Activated B cell treated with CpG ODN at 0.5 μM for 24 hours (primary cell): ENCODE data around the gene CAMKK1. TPM values are rescaled to one million over a fixed set of nuclear protein-coding genes. Genes with fewer than 3 reads are reported as not detected.

Experiments
- ATAC-seq: fragments of 200-7000 bp; cut with Tn5 transposase; one replicate; pipeline ENCODE4 v1.10.0; 2021; ENCODE audit warnings: low read depth, mild to moderate bottlenecking, moderate library complexity
- CTCF ChIA-PET: fragments of 350-600 bp; sonication (Branson Sonifier 250); formaldehyde crosslinking; loops from one replicate; lab custom pipeline; 2021; ENCODE audit warnings: antibody characterized with exemption; lab: Charles Lee
- POLR2A ChIA-PET: fragments of 350-600 bp; sonication (Branson Sonifier 250); formaldehyde crosslinking; loops from one replicate; lab custom pipeline; 2021; ENCODE audit warnings: antibody characterized with exemption; lab: Charles Lee
- DNase-seq: peaks from one replicate; pipeline ENCODE4 v3.0.0; 2022
- H3K27ac Mint-ChIP-seq: one replicate; pipeline ENCODE4 v1.8.0; 2020; ENCODE audit warnings: mixed read lengths
- H3K27me3 Mint-ChIP-seq: one replicate; pipeline ENCODE4 v1.8.0; 2021; ENCODE audit warnings: mixed read lengths
- H3K36me3 Mint-ChIP-seq: one replicate; pipeline ENCODE4 v1.8.0; 2021; ENCODE audit warnings: low read depth, mixed read lengths
- H3K4me1 Mint-ChIP-seq: one replicate; pipeline ENCODE4 v1.8.0; 2021; ENCODE audit warnings: mixed read lengths
- H3K4me3 Mint-ChIP-seq: one replicate; pipeline ENCODE4 v1.8.0; 2020; ENCODE audit warnings: mild to moderate bottlenecking, mixed read lengths
- H3K9me3 Mint-ChIP-seq: one replicate; pipeline ENCODE4 v1.8.0; 2020; ENCODE audit warnings: mixed read lengths
- intact Hi-C: fragments of 100-400 bp; cut with micrococcal nuclease; formaldehyde crosslinking; loops from one replicate; pipeline ENCODE4 v1.15.1; 2024
- total RNA-seq: library from RNA; stranded (reverse); gene quantifications from 2 replicates; pipeline ENCODE4 v1.2.3, GENCODE V29; 2022
- TF ChIP-seq, protein P1 (sequence below): fragments of 200-600 bp; IDR thresholded peaks from one replicate; pipeline ENCODE4 v1.8.0; 2022; ENCODE audit warnings: antibody characterized with exemption, mild to moderate bottlenecking

The CAMKK1 gene
- total RNA-seq, 1 donor from 2014 or later: 6.1 TPM

DNA sequence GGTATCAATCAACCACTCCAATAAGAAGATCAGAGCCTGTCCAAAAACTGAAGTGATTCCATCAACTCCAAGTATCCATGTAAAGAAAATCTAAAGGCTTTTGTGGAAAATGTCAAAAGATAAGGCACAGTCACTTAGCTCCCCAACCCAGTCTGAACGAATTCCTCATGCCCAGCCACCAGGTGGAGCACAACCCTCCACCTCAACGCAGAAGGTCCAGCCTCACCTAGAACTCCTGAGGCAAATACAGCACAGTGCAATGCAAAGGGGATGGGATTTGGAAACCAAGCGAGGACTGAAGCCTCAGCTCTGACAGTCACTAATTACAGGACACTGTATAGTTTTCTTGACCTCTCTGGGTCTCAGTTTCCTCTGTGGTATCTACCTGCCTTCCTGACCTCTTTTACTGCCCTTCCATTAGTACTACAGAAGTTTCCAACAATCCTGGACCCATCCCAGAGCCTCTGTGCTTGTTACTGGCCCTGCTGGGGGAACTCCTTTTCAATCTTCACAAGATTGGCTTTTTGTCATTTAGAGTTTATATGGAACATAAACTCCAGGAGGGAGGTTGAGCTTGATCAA, 48.8 kb downstream of the CAMKK1 start:
- Mint-ChIP-seq H3K27ac (no peak overlapping the region), H3K4me3 (peak overlapping the region; percentile 92), H3K27me3 (no peaks in the 10 kb centered on the region), H3K9me3 (no peaks in the 10 kb centered on the region), H3K4me1 (peaks cover 25% of the 10 kb centered on the region), H3K36me3 (peaks cover 48% of the 10 kb centered on the region)
- CTCF ChIA-PET: interaction anchor here (0.6 to 5.3 kb wide), 20 partner anchors 8 to 233 kb away, joined by 3 to 35 read pairs (median 3); partner anchors contain the start of genes CTNS, P2RX1 and SHPK
- TF ChIP-seq, protein P1, sequence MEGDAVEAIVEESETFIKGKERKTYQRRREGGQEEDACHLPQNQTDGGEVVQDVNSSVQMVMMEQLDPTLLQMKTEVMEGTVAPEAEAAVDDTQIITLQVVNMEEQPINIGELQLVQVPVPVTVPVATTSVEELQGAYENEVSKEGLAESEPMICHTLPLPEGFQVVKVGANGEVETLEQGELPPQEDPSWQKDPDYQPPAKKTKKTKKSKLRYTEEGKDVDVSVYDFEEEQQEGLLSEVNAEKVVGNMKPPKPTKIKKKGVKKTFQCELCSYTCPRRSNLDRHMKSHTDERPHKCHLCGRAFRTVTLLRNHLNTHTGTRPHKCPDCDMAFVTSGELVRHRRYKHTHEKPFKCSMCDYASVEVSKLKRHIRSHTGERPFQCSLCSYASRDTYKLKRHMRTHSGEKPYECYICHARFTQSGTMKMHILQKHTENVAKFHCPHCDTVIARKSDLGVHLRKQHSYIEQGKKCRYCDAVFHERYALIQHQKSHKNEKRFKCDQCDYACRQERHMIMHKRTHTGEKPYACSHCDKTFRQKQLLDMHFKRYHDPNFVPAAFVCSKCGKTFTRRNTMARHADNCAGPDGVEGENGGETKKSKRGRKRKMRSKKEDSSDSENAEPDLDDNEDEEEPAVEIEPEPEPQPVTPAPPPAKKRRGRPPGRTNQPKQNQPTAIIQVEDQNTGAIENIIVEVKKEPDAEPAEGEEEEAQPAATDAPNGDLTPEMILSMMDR: peak; percentile 23
- ATAC-seq (no peak), DNase-seq (no peak)
- intact Hi-C loops: loop anchor here (1.0 to 2.0 kb wide), 2 partner anchors 63 to 230 kb away; no protein-coding TSS in a partner anchor
- POLR2A ChIA-PET: interaction anchor here (0.6 to 1.2 kb wide), 5 partner anchors 103 to 231 kb away, joined by 3 to 12 read pairs (median 3); no protein-coding TSS in a partner anchor

DNA sequence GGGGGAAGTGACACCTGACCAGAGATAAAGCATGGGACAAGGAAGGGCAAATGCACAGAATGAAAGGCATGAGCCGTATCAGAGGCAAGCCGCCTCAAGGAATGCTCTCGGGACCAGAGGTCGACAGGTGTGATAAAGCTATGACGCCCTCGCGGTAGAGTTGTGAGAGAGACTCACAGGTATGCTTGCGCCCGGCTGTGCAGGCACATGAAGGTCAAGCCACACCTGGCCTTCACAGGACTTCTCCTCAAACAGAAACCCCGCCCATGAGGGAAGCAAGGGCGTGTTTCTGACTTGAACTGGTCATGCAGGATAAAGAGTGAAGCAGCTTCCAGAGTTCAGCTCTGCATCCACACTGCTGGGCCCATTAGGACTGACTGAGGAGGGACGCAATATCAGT, 54.6 kb downstream of the CAMKK1 start:
- POLR2A ChIA-PET: interaction anchor here (0.6 to 1.2 kb wide), 3 partner anchors 8 to 366 kb away, joined by 3 to 9 read pairs (median 3); partner anchors contain the start of gene NCBP3
- intact Hi-C loops: no loop called here
- ATAC-seq (no peak), DNase-seq (no peak)
- Mint-ChIP-seq H3K9me3 (no peaks in the 10 kb centered on the region), H3K4me1 (peaks cover 6% of the 10 kb centered on the region), H3K27me3 (no peaks in the 10 kb centered on the region), H3K36me3 (peaks cover 83% of the 10 kb centered on the region), H3K27ac (no peak overlapping the region), H3K4me3 (no peak overlapping the region)
- TF ChIP-seq, protein P1: no peak
- CTCF ChIA-PET: interaction anchor here (0.9 to 1.8 kb wide), 4 partner anchors 11 to 106 kb away, joined by 3 to 5 read pairs (median 3); no protein-coding TSS in a partner anchor

DNA sequence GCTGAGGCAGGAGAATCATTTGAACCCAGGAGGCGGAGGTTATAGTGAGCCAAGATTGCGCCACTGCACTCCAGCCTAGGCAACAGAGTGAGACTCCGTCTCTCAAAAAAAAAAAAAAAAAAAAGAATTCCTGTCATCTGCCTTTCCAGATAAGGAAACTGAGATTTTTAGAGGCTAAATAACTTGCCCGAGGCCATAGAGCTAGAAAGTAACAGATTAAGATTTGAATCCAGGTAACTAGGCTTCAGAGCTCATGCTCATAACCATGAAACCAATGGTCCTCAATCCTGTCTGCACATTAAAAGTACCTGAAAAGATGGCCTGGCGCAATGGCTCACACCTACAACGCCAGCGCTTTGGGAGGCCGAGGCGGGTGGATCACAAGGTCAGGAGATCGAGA, 56.3 kb downstream of the CAMKK1 start:
- peaks cover 6% of the 10 kb centered on the region for H3K4me1 Mint-ChIP-seq
- no peak for ATAC-seq
- H3K36me3 Mint-ChIP-seq: peaks cover 74% of the 10 kb centered on the region
- POLR2A ChIA-PET: no interaction called here
- H3K9me3 Mint-ChIP-seq: no peaks in the 10 kb centered on the region
- TF ChIP-seq, protein P1: no peak
- CTCF ChIA-PET: interaction anchor here (0.7 kb wide), 1 partner anchor 26 kb away, joined by 3 read pairs; no protein-coding TSS in a partner anchor
- DNase-seq: no peak
- no peaks in the 10 kb centered on the region for H3K27me3 Mint-ChIP-seq
- H3K4me3 Mint-ChIP-seq: no peak overlapping the region
- intact Hi-C loops: no loop called here
- no peak overlapping the region for H3K27ac Mint-ChIP-seq

- ChIA-PET CTCF (no interaction called here), POLR2A (no interaction called here)
- peaks cover 68% of the 10 kb centered on the region for H3K36me3 Mint-ChIP-seq
- H3K9me3 Mint-ChIP-seq: no peaks in the 10 kb centered on the region
- DNase-seq: no peak
- no peak overlapping the region for H3K27ac Mint-ChIP-seq
- TF ChIP-seq, protein P1: no peak
- intact Hi-C loops: no loop called here
- H3K4me3 Mint-ChIP-seq: no peak overlapping the region
- no peak for ATAC-seq
- H3K4me1 Mint-ChIP-seq: peaks cover 6% of the 10 kb centered on the region
- H3K27me3 Mint-ChIP-seq: no peaks in the 10 kb centered on the region
Measured at GRCh38 chr17:3835410-3836229, 57.2 kb downstream of the CAMKK1 start.

- no peaks in the 10 kb centered on the region for H3K27me3 Mint-ChIP-seq
- intact Hi-C loops: no loop called here
- TF ChIP-seq, protein P1: no peak
- no peak overlapping the region for H3K4me3 Mint-ChIP-seq
- ChIA-PET CTCF (no interaction called here), POLR2A (interaction anchor here (1.0 kb wide), 1 partner anchor 9 kb away, joined by 4 read pairs; no protein-coding TSS in a partner anchor)
- H3K27ac Mint-ChIP-seq: no peak overlapping the region
- peaks cover 3% of the 10 kb centered on the region for H3K4me1 Mint-ChIP-seq
- ATAC-seq: no peak
- peaks cover 65% of the 10 kb centered on the region for H3K36me3 Mint-ChIP-seq
- no peak for DNase-seq
- no peaks in the 10 kb centered on the region for H3K9me3 Mint-ChIP-seq
Measured at GRCh38 chr17:3834811-3835210, 58.0 kb downstream of the CAMKK1 start.
